ENCODE measurements around the gene LRRN4CL. TPM values are rescaled to one million over a fixed set of nuclear protein-coding genes. Genes with fewer than 3 reads are reported as not detected.

LRRN4CL gene
- total and polyA plus RNA-seq, 2 of the 8 experiments (the other 6 are each of a cell fraction or from before 2014, with no cell fraction given): 0.05 to 0.26 TPM

DNA sequence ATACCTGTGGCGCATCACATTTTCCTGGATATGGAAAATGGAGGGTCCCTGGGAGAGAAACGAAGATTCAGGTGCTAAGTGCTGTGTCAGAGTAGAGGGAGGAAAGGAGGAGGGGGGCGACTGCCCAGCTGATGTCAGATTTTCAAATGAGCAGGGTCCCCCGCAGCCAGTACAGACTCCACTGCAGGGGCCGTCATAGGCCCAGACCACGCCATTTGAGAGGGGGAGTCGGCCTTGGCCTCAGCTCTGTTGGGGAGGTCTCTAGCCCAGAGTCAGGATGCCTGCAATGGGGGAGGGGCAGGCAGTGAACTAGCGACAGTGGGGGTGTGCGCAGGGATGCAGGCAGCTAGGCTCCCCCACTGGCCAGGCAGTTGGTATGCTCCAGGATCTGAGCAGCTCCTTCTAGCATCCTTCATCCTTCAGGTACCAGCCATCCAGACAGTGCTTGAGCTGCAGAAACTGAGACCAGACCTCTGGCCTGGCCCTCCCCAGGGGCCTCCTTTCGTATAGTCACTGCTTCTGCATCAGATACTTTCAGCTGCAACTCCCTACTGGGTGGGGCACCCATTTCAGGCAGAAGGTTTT lies 18.0 kb upstream of the LRRN4CL start, which contains the start of the genes BSCL2 and GNG3:
BSCL2 (minus strand) TSS at position 148 of the 585 bp plus-strand sequence. CDS start 229 bp downstream, outside the sequence.
GNG3 (plus strand) TSS at position 400 of the 585 bp plus-strand sequence. CDS start 620 bp downstream, outside the sequence.
- H3K18ac ChIP-seq (ENCODE audit: extremely low read depth, low read length): peak within 1 kb of the TSS; percentile 79
- peak within 1 kb of the TSS; percentile 75 for H3K4ac ChIP-seq (replicated peaks; ENCODE audit: insufficient read length, low read depth, low read length)
- H3K36me3 ChIP-seq (ENCODE audit: control insufficient read depth in 2 of 4, insufficient read depth in 4 of 4, low read length in 3 of 4): peaks cover 4 to 19% (median 9%) of the 10 kb centered on the region in 4 experiments; a peak in 7 of 8 replicates
- H4K8ac ChIP-seq (ENCODE audit: extremely low read depth, insufficient read depth, low read length): 0 out of 2 replicates have a peak within 1 kb of the TSS, but pooled peaks have one; percentile 7
- peak within 1 kb of the TSS; percentile 46 for H3K27ac ChIP-seq (ENCODE audit: low read depth, low read length)
- H3K14ac ChIP-seq (ENCODE audit: insufficient read length): no peak within 1 kb of the TSS
- H2AK5ac ChIP-seq (ENCODE audit: low read depth, low read length): peak within 1 kb of the TSS; percentile 25
- H2AFZ ChIP-seq (ENCODE audit: low read length): no peak within 1 kb of the TSS
- H2BK12ac ChIP-seq (ENCODE audit: low read depth, low read length): peak within 1 kb of the TSS; percentile 86; the same call in 1 of the 2 replicates
- H3K56ac ChIP-seq (replicated peaks; ENCODE audit: insufficient read length, low read depth, low read length): no peak within 1 kb of the TSS
- H2BK120ac ChIP-seq (replicated peaks; ENCODE audit: low read depth, low read length): peak within 1 kb of the TSS; percentile 72
- H3K4me3 ChIP-seq (ENCODE audit: extremely low read depth in 1 of 4, insufficient read depth in 2 of 4, low read depth in 3 of 4, low read length in 4 of 4): peak within 1 kb of the TSS; percentile 68 to 89 (median 84)
- ChIA-PET POLR2A (ENCODE audit: partially characterized antibody) (interaction anchor here (0.6 to 61.4 kb wide), 27 partner anchors 9 to 420 kb away, joined by 3 to 2041 read pairs (median 9); partner anchors contain the start of genes C11orf98, CSKMT, EEF1G and EML3), CTCF (ENCODE audit: partially characterized antibody) (interaction anchor here (1.2 to 3.8 kb wide), 6 partner anchors 18 to 150 kb away, joined by 3 to 21 read pairs (median 6); partner anchors contain the start of genes C11orf98, CSKMT, LRRN4CL and TAF6L)
- no peaks in the 10 kb centered on the region; the same call in 1 of the 2 replicates for H3K79me1 ChIP-seq (ENCODE audit: low read depth, low read length)
- peak within 1 kb of the TSS; percentile 99 for H3K4me2 ChIP-seq (ENCODE audit: insufficient read depth in 1 of 2, low read depth in 2 of 2, low read length in 2 of 2)
- no peaks in the 10 kb centered on the region for H3K27me3 ChIP-seq (replicated peaks in 1 of 4; ENCODE audit: control insufficient read depth in 3 of 4, extremely low read depth in 1 of 4, insufficient read depth in 3 of 4, low read length in 3 of 4)
- peak within 1 kb of the TSS; percentile 38 for H4K5ac ChIP-seq (ENCODE audit: insufficient read length, low read depth, low read length)
- WGBS, 2 experiments (ENCODE audit: extremely low coverage in 1 of 2, insufficient coverage in 1 of 2, insufficient read length in 1 of 2, insufficient replicate concordance in 2 of 2, low coverage in 1 of 2, low lambda C conversion rate in 2 of 2, missing lambda C conversion rate in 1 of 2): 2% methylated on average over 9 of the region's 10 CpGs; no CpG with 5 or more reads in 1 of the 2 experiments
- H2BK20ac ChIP-seq (ENCODE audit: low read length): 0 out of 2 replicates have a peak within 1 kb of the TSS, but pooled peaks have one; percentile 66
- H3K9ac ChIP-seq (replicated peaks in 1 of 4; ENCODE audit: extremely low read depth in 1 of 4, low read depth in 3 of 4, low read length in 3 of 4): peak within 1 kb of the TSS in 3 of 4 experiments; percentile 52 to 76 (median 74); a peak in 6 of 7 replicates
- H3K4me1 ChIP-seq (replicated peaks in 1 of 4; ENCODE audit: control insufficient read depth in 3 of 4, insufficient read depth in 4 of 4, low read length in 3 of 4): peaks cover 7 to 34% (median 20%) of the 10 kb centered on the region in 4 experiments
- peak within 1 kb of the TSS; percentile 67 for H4K91ac ChIP-seq (replicated peaks; ENCODE audit: insufficient read length, low read length)
- peaks cover 0 to 7% of the 10 kb centered on the region in 2 experiments; a peak in 1 of 4 replicates for H3K79me2 ChIP-seq (ENCODE audit: control insufficient read depth in 1 of 2, insufficient read depth in 2 of 2, low read length in 2 of 2)
- H3K23me2 ChIP-seq (ENCODE audit: low read depth, low read length): peaks cover 22% of the 10 kb centered on the region
- no peaks in the 10 kb centered on the region for H3K9me3 ChIP-seq (ENCODE audit: insufficient read depth in 2 of 2, low read depth in 1 of 2, low read length in 1 of 2)
- H2BK15ac ChIP-seq (ENCODE audit: low read length): peak within 1 kb of the TSS; percentile 81; the same call in 1 of the 2 replicates
- no peaks in the 10 kb centered on the region for H4K20me1 ChIP-seq (replicated peaks in 1 of 2; ENCODE audit: control insufficient read depth in 1 of 2, insufficient read depth in 2 of 2, low read length in 2 of 2)
- DNase-seq (ENCODE audit: low read depth in 1 of 2, low spot score in 2 of 2): peak; percentile 93 to 96
- H3K23ac ChIP-seq (ENCODE audit: insufficient read length): no peak within 1 kb of the TSS
- peak; percentile 28 for FAIRE-seq
- H2BK5ac ChIP-seq (ENCODE audit: low read depth, low read length): peak within 1 kb of the TSS; percentile 86
- TF ChIP-seq JUN (IDR thresholded peaks at IDR 0.05; ENCODE audit: low read depth, low read length) (no peak; the same call in 1 of the 2 replicates), ZNF274 (IDR thresholded peaks at IDR 0.05; ENCODE audit: borderline replicate concordance, extremely low read depth, low read length) (no peak), HDAC6 (IDR thresholded peaks at IDR 0.05; ENCODE audit: low read depth, low read length) (no peak), SRF (IDR thresholded peaks at IDR 0.05; ENCODE audit: low read depth, low read length) (no peak), HDAC2 (IDR thresholded peaks at IDR 0.05; ENCODE audit: borderline replicate concordance in 1 of 2, low read depth in 2 of 2, low read length in 2 of 2) (no peak; a peak in 1 of 4 replicates), RAD21 (IDR thresholded peaks at IDR 0.05 in 1 of 2, conservative IDR thresholded peaks at IDR 0.05 in 1 of 2; ENCODE audit: low read depth in 2 of 2, low read length in 2 of 2) (0 out of 4 replicates have a peak, but pooled peaks of 1 of the 2 experiments have one; percentile 2), CBX8 (IDR thresholded peaks at IDR 0.05; ENCODE audit: borderline replicate concordance, low read depth, low read length) (no peak), BCL11A (IDR thresholded peaks at IDR 0.05; ENCODE audit: low read depth in 2 of 2, low read length in 2 of 2) (no peak), JUND (IDR thresholded peaks at IDR 0.05; ENCODE audit: low read length) (peak; percentile 99)
- TF ChIP-seq, protein P1, sequence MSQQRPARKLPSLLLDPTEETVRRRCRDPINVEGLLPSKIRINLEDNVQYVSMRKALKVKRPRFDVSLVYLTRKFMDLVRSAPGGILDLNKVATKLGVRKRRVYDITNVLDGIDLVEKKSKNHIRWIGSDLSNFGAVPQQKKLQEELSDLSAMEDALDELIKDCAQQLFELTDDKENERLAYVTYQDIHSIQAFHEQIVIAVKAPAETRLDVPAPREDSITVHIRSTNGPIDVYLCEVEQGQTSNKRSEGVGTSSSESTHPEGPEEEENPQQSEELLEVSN (IDR thresholded peaks at IDR 0.05): no peak

Measured in H1 (cell line).